GM19351 (cell line): ENCODE results near the gene WNT9A.

Experiments used
- ATAC-seq: cut with Tn5 transposase; IDR thresholded peaks from one replicate; pipeline ENCODE4 v1.9.1; 2021; ENCODE audit warnings: mild to moderate bottlenecking, moderate library complexity; ENCODE audit not compliant: unreplicated experiment

WNT9A gene

DNA sequence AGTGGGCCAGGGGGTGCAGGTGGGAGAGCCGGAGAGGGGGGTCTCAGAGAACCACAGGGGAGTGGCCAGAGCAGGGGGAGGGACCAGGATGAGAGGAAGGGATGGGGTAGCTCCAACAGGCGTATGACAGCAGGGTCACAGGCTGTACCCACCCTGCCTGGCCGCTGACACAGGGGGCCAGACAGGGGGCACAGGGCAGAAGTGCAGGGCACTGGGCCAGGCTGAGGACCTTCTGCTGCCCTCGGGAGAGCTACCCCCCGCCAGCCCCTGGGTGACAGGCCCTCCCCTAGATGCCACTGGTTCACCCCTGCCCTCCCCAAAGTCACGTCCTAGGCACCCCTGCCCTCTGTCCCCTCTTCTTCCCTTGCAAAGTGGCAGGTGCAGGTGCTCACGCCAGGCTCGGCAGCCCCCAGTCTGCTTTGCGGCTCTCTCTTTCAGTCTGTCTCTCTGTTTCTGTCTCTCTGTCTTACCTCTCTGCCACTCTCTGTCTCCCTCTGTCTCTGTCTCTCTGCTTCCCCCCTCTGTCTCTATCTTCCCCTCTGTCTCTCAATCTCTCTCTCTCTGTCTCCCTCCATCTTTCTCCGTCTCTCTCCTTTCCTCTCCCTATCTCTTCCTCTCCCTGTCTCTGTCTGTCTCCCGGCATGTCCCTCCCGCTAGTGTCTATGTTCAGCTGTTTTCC is 48.5 kb downstream of the WNT9A start:
- no peak for ATAC-seq

DNA sequence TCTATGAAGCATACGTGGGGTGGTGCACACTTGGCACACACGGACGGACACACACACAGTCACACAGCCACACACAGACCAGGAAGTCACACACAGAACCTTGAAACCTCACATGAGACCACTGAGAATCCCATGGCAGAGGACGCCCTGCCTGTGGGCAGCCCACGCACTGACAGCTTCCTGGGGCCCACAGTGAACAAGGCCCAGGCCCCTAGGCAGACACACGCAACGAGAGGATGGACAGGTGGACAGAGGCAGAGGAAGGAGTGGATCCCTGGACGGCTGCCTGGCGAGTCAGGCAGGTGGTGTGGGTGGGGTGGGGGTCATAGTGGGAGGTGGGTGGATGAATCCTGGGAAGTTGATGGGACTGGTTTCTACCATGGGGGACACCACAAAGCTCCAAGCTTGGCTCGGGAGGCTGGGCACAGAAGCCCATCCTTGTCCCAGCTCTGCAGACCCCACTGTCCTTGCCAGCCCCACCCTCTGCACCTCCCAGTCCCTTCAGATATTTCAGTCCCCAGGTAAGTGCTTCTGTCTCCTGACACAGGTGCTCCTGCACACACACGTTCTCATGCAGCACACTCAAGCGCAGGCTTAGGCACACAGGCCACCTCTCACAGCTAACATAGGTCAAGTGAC is 49.1 kb downstream of the WNT9A start:
- ATAC-seq, result no peak

DNA sequence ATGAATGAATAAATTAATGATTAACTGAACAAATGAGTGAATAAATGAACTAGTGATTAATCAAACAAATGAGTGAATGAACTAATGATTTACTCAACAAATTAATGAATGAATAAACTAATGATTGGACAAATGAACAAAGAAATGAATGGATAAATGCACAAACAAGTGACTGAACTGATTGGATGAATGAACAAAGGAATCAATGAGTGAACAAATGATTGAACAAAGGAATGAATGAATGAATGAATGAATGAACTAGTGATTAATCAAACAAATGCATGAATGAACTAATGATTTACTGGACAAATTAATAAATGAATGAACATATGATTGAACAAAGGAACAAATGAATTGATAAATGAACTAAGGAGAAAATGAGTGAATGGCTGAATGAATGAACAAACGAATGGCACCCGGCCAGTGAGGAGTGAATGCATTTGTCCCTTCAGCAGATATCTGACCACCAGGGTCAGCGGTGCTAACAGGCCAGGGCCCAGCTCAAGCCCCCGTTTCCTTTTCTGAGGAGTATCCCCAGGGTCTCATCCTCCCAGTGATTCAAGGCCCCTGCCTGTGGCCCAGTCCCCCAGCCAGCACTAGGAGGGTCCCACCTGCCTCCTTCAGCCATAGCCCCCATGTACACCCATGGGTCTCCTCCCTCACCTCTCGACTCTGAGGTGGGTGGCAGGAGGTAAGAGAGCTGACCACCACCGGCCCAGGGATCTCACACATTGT is 49.9 kb downstream of the WNT9A start:
- ATAC-seq, result no peak

DNA sequence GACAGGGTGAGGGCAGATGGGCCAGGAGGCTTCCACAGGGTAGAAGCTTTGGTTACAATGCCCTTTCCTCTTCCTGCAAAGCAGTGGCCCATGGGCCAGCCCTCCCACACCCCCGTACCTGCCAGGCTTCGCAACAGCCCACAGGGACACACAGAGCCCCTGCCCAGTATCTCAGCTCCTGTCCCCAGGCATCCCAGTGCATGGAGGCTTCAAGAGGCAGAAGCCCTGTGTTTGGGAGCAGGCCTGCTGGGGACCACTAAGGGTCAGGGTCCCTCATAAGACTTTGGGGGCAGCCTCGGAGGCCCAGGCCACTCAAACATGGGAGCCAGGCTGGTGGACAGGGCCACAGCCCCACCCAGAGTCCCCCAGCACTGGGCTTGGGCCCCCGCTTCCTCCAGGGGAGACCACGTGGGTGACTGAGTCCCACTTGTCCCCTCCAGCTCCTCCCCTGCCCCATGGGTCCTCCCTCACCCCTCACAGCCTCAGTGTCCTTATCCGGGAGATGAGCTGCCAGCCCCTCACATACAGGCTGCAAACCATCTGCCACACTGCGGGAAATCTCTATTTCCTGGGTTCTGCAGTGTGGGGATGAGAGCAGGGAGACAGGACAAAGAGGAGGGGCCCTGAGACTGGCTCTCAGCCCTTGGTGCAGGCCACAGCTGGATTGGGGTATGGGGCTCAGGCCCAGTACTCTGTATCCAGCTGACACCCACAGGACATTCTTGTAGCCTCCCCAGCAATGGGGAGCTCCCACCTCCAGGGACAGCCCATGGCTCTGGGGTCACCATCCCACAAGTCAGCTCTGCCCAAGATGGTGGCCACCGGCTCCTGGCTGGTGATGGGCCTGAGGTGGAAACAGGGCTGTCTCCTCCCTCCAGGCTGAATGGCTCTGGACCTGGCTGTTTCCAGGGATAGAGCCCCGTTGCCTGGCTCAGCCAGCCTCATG is 50.7 kb downstream of the WNT9A start:
- no peak for ATAC-seq

DNA sequence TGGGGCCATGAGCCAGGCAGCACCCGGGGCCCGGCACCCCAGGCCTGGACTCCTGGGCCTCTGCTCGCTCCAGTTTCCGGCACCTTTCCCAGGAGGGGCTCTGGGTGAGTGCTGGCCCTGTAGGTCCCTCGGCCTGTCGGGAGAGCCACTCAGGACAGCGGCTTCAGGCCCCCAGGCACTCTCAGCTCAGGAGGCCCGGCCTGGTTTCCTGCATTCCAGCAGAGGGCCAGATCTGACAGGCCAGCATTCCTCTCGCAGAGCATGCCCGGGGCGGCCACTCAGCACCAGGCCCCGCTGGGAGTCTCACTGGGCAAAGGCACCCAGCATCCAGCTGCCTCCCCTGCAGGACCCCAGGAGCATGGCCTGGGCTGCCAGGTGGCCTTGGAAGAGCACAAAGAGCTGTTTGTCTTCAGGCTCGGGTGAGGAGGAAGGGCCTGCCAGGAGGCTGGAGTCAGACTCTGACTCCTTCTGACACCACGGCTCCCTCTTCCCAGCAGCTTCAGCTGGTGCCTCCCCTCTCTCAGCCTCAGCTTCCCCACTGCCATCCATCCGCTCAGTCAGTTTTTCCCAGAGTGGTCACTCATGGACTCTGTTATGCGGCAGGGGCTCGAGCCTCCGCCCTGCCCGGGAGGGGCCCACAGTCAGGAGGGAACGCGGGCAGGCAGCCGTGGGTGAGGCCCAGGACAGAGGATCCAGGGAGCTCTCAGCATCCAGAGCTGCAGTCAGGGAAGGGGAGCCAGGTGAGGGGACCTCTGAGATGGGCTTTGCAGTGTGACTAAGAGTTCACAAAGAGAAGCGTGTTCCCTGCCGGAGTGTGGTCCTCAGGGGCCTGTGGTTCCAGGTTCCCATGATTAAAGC is 51.7 kb downstream of the WNT9A start:
- ATAC-seq, result no peak

DNA sequence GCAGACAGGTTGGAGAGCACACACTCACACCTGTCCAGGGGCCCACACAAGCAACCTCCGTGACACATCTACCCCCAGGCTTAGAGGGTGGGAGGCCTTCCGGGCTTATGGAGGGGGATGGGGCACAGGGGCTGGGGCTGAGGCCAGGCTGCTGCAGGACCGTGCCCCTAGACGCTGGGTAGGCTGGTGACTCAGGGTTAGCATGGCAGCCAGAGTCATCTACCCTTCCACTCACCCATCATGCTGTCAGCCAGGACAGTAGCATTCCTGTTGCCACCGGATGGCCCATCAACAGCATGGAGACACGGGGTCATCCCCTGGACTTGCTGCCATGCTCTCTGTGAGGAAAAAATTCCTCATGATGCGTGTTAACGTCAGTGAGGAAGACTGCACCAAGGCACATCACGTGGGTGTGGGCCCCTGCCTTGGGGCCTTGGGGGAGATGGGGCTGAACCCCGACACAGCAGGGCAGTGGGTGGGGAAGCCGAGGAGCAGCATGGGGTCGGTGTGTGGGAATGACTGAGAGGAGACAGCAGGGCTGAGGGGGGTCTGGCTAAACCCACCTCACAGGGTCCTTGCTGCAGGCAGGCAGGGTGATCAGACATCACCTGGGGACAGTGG is 52.8 kb downstream of the WNT9A start:
- no peak for ATAC-seq

DNA sequence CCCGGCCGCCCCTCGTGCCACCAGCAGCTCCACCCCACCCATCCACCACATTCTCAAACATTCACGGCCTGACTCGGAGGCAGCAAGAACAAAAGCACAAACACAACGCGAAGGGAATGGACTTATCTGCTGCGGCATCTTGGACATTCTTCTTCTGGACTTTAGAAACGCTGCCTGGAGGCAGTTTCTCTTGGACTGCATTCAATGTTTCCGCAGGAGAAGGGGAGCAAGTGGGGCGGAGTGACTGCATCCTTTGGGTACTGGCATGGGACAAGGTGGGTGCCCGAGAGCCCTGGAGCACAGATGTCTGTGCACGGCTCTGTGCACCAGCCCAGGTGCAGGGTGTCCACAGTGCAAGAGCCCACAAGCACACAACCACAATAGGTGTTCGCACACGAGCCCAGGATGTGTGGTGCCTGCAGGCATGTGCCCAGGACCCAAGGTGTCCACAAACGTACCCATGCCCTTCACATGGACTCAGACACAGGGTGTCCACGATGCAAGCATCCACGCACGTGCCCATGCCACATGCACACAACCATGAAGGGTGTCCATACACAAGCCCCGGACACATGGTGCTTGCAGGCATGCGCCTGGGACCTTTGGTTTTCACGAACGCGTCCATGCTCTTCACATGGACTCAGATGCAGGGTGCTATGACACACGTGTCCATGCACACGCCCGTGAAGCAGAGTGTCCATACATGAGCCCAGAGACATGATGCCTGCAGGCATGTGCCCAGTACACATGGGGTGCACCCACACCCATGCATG is 53.6 kb downstream of the WNT9A start:
- ATAC-seq, result no peak

DNA sequence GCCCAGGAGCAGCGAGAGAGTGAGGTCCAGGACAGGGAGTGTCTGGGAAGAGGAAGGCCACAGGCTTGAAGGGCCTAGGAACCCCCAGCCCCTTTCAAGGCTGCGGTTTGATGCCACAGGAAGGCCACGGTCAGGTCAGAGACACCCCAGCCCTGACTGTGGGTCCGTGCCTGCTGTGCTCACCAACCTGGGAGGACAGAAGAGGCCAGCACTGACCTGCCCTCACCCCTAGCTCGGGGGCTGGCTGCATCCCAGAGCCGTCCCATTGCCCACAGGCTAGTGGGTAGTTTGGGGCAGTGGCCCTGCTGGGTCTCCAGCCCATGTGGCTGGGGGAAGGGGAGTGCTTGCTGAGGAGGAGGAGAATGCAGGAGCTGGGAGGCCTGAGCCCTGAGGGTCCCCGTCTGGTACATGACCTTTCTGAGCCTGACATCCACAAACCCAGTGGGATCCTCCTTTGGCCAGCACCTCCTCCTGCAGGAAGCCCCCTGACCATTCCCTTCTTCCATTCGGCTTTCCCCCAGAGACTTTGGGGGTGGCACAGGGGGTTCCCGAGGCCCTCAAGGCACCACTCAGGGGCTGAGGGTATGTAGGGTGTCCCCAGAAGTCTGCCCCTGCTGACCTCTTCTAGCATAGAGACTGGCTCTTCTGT is 54.3 kb downstream of the WNT9A start:
- ATAC-seq, result no peak

DNA sequence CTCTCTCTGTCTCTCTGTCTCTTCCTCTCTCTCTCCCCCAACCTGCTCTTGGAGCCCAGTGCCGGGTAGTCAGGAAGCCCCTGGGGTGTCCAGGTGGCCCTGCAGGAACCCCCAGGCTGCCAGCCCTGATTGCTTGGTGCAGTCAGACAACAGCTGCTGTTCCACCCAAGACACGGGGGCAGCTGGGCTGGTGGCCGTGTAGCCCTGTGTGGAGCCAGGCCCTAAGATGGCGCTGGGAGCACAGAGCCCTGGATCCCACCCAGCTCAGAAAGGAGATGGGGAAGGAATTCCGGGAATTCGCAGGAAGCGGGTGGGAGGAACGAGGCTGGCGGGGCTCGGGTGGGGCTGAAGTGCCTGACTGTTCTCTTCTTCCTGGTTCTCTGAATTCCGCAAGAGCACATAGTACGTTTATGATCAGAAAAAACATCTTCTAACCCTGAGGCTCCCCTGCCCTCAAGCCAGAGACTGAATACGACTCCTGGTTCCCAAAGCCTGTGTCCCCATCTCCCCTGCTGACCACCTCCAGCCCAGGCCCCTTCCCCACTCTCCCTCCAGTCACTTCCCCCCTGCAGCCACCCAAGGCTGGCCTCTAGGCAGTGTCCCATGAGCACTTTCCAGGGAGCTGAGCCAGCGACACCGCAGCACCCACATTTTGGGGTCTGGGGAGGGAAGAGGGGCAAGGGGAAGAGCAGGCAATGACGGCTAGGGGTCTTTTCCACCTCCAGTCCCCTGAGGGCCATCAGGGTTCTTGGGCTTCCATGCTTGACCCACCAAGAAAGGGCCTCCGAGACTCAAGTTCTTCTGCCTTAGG is 55.0 kb downstream of the WNT9A start:
- no peak for ATAC-seq

DNA sequence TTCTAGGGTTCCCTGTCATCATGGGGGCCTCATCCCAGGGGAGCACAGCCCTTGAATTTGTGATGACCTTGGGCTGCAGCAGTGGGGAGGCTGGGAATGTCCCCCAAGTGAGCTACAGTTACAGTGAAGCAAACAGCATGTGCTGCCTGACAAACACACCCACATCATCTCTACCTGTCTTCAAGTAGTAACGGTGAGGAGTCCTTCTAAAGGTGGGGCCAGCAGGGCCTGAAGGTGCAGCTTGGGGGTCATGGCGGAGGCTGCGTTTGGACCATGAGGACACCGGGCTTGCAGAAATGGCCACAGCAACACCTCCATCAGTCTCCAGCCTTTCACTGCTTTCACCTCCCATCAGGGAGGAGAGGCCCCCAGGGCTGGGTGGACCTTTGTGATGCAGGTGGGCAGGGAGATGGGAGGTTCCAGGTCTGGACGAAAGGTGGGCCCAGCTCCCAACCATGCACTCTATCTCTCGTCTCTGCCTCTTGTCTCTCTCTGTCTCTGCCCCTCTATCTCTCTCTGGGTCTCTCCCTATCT is 55.7 kb downstream of the WNT9A start:
- ATAC-seq, result no peak

DNA sequence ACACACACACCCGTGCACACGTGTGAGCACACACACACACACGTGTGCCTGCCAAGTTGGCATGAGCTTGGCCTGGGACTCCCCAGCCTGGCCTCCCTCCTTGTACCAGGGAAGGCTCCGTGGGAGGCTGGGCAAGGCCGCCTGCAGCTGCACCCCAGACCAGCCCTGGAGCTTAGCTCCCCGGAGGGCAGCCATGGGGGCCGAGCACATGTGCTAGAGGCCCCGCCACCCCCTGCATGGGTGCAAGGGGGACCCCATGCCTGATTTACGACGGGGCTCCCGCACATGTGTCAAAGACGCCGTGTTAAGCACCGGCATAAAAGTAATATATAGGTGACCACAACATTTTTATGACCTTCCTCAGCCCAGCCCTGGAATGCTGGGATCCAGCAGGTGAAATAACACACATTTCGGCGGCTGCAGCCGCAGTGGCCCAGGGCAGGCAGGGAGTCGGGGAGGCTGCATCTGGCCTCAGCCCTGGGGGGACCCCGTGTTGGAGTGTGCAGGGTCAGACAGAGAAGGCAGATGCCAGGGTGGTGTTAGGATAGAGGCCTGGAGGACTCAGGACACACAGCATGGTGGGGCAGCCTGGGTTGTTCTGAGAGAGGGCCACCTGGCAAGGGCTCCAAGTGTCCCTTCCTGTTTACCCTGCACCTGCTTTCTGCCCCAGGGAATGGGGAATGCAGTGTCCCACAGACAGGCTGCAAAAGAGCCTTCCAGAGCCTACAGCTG is 56.3 kb downstream of the WNT9A start:
- no peak for ATAC-seq

DNA sequence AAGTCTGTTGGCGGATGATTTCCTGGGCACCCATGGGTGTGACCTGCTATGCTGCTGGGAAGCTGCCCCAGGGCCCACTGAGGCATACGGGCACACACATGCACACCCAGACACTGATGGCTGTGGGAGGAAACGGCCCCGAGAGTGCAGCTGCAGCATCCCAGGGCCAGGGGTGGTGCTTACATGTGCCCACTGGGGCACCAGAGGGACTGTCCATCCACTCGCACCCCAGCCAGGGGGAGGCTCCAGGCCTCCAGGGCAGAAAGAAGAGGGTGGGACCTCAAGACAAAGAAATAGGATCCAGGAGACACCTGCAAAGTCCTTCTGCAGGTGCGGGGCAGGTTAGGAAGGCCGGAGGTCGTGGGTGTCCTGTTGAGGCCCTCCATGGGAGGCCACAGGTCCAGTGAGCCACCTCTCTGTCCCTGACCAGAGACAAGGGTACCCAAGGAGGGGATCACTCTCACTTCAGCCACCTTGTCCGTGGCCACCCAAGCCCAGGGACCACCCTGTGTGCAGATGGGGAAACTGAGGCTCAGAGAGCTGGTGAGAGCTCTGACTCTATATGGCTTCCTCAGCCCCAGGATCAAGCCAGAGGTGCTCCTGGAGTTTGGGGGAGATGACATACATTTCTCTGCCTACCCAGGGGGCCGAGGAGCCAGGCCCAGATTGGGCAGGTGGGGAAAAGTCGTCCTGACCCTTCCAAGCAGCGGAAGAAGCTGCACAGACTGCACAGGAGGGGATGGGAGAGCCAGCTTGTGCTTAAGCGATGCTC is 57.1 kb downstream of the WNT9A start:
- ATAC-seq, result no peak

DNA sequence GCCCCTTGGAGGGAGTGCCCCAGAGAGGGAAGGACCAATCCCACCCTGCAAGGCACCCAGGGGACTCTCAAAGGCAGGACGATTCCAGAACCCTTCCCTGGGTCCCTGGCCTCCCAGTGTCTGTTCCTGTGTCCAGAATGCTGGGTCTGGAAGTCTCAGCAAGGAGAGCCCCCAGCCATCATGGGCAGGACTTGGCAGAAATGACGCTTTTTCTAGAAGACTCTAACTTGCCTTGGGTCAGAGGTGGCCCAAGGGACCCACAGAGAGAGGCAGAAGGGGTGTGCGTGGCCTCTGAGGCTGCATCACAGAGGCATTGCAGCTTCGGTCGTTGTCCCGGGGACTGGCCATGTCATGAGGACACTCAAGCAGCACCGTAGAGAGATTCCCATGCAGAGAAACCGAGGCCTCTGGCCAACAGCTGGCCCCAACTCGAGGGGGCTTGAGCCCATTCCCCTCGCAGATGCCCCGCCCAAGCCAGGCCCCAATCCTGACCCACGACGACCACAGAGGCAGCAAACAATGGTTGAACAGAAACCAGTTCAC is 57.8 kb downstream of the WNT9A start:
- no peak for ATAC-seq

DNA sequence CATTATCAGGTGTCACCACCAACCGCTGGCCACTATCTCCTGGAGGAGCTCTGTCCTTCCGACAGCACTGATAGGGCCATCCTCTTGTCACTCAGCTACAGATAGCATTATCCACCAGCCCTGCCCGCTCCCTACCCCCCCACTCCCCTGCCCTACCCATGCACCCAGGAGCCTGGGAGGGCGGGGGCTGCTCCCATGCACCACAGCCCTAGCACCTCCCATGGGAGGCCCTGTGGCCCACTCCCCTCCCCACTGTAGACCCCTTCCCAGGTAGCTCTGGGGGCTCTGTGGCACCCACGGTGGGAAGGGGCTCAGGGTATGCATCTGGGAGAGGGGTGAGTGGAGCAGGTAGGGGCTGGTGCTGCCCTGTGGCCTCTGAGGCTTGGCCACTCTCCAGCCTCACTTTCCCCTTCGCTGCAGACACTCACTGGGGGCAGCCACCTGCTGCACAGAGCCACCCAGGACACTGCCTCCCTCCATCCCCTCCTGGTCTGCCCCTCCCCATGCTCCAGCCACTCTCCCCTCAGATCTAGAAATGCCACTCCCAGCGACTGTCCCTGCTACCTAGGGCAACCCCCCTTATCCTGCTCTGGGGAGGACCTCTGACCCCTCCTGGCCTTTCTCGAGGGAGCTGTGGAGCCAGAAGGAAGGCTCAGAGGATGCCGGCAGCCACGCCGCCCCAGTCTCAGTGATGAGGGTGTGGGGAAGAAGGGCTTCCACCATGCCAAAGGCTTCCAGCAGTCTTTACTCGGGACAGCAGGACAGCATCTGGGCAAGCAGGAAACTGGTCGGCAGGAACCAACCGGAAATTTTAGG is 58.5 kb downstream of the WNT9A start:
- no peak for ATAC-seq
